ENCODE results near the gene SP110. TPM values are rescaled to one million over a fixed set of nuclear protein-coding genes. Genes with fewer than 3 reads are reported as not detected.
"Not testable (repeated sequence)": the region's sequence is repeated elsewhere in the genome, so short reads cannot be mapped to it uniquely, and the experiment has no call there.

The SP110 gene
- total RNA-seq, 1 donor from 2014 or later, result 29.6 TPM

GRCh38 chr2:230127195-230127594 lies 92.6 kb downstream of the SP110 start:
- TF ChIP-seq CTCF (IDR thresholded peaks at IDR 0.05; ENCODE audit: unreplicated experiment), result no peak
- Mint-ChIP-seq H3K9me3 (peaks cover 3% of the 10 kb centered on the region), H3K27me3 (ENCODE audit: low read depth) (peaks cover 11% of the 10 kb centered on the region), H3K27ac (no peak overlapping the region), H3K4me1 (no peaks in the 10 kb centered on the region), H3K4me3 (no peak overlapping the region), H3K36me3 (no peaks in the 10 kb centered on the region)
- no peak for DNase-seq (ENCODE audit: low spot score in 2 of 2, unreplicated experiment in 2 of 2)

- Mint-ChIP-seq H3K4me3 (no peak overlapping the region), H3K27ac (no peak overlapping the region), H3K36me3 (no peaks in the 10 kb centered on the region)
Measured at GRCh38 chr2:230124757-230125431, 94.9 kb downstream of the SP110 start.

GRCh38 chr2:230124235-230124634 lies 95.5 kb downstream of the SP110 start:
- no peak for TF ChIP-seq CTCF (IDR thresholded peaks at IDR 0.05; ENCODE audit: unreplicated experiment)
- no peak for DNase-seq (ENCODE audit: low spot score in 2 of 2, unreplicated experiment in 2 of 2)
- no peak overlapping the region for H3K27ac Mint-ChIP-seq

More at GRCh38 chr2:230124757-230125431, 94.9 kb downstream of the SP110 start:
- no peak for TF ChIP-seq CTCF (IDR thresholded peaks at IDR 0.05; ENCODE audit: unreplicated experiment)
- Mint-ChIP-seq H3K27me3 (ENCODE audit: low read depth) (peaks cover 11% of the 10 kb centered on the region), H3K4me1 (no peaks in the 10 kb centered on the region), H3K9me3 (peaks cover 14% of the 10 kb centered on the region)
- no peak for DNase-seq (ENCODE audit: low spot score in 2 of 2, unreplicated experiment in 2 of 2)

GRCh38 chr2:230120376-230120775 lies 99.4 kb downstream of the SP110 start:
- not testable (repeated sequence) for H3K4me1 Mint-ChIP-seq; H3K4me3 Mint-ChIP-seq; DNase-seq (ENCODE audit: low spot score in 2 of 2, unreplicated experiment in 2 of 2); H3K36me3 Mint-ChIP-seq; H3K27ac Mint-ChIP-seq; H3K27me3 Mint-ChIP-seq (ENCODE audit: low read depth)
- peaks cover 14% of the 10 kb centered on the region for H3K9me3 Mint-ChIP-seq

More at GRCh38 chr2:230124235-230124634, 95.5 kb downstream of the SP110 start:
- no peaks in the 10 kb centered on the region for H3K4me1 Mint-ChIP-seq
- H3K4me3 Mint-ChIP-seq, result no peak overlapping the region
- H3K9me3 Mint-ChIP-seq, result peaks cover 14% of the 10 kb centered on the region
- H3K36me3 Mint-ChIP-seq, result no peaks in the 10 kb centered on the region
- peaks cover 11% of the 10 kb centered on the region for H3K27me3 Mint-ChIP-seq (ENCODE audit: low read depth)

GRCh38 chr2:230119827-230120226 lies 100.0 kb downstream of the SP110 start:
- DNase-seq (ENCODE audit: low spot score in 2 of 2, unreplicated experiment in 2 of 2); H3K27ac Mint-ChIP-seq; H3K4me1 Mint-ChIP-seq; H3K27me3 Mint-ChIP-seq (ENCODE audit: low read depth); H3K4me3 Mint-ChIP-seq; H3K36me3 Mint-ChIP-seq: not testable (repeated sequence)
- H3K9me3 Mint-ChIP-seq, result peaks cover 14% of the 10 kb centered on the region

Other genes starting within 250 kb of the SP110 start
- gene SLC16A14, start 151.1 kb downstream of the SP110 start, total RNA-seq, result 9.5 to 10.1 TPM (median 9.7 TPM) in 3 replicates
- gene SP140, start 5.8 kb upstream of the SP110 start, total RNA-seq, result 0.34 to 0.75 TPM (median 0.54 TPM) in 3 replicates
- 4.5 to 7.2 TPM (median 7.2 TPM) in 3 replicates for gene SP140L, start 107.2 kb upstream of the SP110 start, total RNA-seq
- gene SP100, start 196.2 kb upstream of the SP110 start, total RNA-seq, result 46.3 to 52.0 TPM (median 47.4 TPM) in 3 replicates